22Rv1 (cell line): ENCODE measurements around the gene GINS2.

Experiments
- ZFX ChIP-seq: fragments of 450-650 bp; IDR thresholded peaks from 2 replicates; pipeline ENCODE4 v1.6.1; 2017; ENCODE audit warnings: antibody characterized with exemption, borderline replicate concordance
- TF ChIP-seq, protein P1 (sequence below): fragments of 450-650 bp; IDR thresholded peaks from 2 replicates; pipeline ENCODE4 v1.5.1; 2017; ENCODE audit warnings: mild to moderate bottlenecking

DNA sequence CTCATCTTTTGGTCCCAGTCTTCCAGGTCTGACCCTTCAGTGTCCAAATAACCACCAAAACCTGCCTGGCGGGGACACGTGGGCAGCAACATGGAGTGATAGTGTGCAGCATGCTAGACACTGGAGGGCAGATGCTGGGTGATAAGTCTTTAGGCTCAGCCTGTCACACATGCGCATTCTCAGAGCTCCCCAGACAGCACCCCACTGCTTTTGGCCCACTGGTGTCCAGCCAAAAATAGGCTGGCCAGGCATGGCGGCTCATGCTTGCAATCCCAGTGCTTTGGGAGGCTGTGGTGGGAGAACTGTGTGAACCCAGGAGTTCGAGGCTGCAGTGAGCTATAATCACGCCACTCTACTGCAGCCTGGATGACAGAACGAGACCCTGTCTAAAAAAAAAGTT, 12.3 kb downstream of the GINS2 start:
- TF ChIP-seq, protein P1, sequence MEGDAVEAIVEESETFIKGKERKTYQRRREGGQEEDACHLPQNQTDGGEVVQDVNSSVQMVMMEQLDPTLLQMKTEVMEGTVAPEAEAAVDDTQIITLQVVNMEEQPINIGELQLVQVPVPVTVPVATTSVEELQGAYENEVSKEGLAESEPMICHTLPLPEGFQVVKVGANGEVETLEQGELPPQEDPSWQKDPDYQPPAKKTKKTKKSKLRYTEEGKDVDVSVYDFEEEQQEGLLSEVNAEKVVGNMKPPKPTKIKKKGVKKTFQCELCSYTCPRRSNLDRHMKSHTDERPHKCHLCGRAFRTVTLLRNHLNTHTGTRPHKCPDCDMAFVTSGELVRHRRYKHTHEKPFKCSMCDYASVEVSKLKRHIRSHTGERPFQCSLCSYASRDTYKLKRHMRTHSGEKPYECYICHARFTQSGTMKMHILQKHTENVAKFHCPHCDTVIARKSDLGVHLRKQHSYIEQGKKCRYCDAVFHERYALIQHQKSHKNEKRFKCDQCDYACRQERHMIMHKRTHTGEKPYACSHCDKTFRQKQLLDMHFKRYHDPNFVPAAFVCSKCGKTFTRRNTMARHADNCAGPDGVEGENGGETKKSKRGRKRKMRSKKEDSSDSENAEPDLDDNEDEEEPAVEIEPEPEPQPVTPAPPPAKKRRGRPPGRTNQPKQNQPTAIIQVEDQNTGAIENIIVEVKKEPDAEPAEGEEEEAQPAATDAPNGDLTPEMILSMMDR: no peak
- no peak for TF ChIP-seq ZFX
